ENCODE data around the gene NUP188. TPM values are rescaled to one million over a fixed set of nuclear protein-coding genes. Genes with fewer than 3 reads are reported as not detected.

NUP188 gene
- total and polyA plus RNA-seq, 12 donors = 12.7 to 27.3 (median 19.9) TPM

- Histone ChIP-seq H3K27ac (peak within 1 kb of the TSS; percentile 20 to 94 (median 87)), H3K4me3 (peak within 1 kb of the TSS; percentile 16 to 74 (median 62)), H3K9me3 (no peaks in the 10 kb centered on the region), H3K36me3 (peaks cover 0 to 37% (median 9%) of the 10 kb centered on the region in 9 donors), H3K27me3 (no peaks in the 10 kb centered on the region), H3K4me1 (peaks cover 27 to 74% (median 62%) of the 10 kb centered on the region in 9 donors)
- peak in 7 of 8 donors; percentile 12 to 82 (median 52) for ATAC-seq
- peak; percentile 50 to 78 for DNase-seq
- no peak for TF ChIP-seq CTCF (IDR thresholded peaks at IDR 0.05)
- WGBS, 2 donors = 26 to 36% methylated on average over 13 of the region's 13 CpGs
- intact Hi-C loops (cut with DNase I) = loop anchor here in 2 of 10 donors (1.0 to 5.0 kb wide), 2 partner anchors 38 kb away; partner anchors contain the start of genes LRRC8A (in 2 of the 2) and KYAT1 (in 1 of the 2)
Observed at GRCh38 chr9:128920381-128921058, 27.0 kb upstream of the NUP188 start, which contains the start of gene PHYHD1. Gene PHYHD1 (plus strand): TSS chr9:128920982. CDS start chr9:128922324, 1,342 bp downstream.

- peak; percentile 63 to 64 for DNase-seq
Observed at GRCh38 chr9:128921881-128922763, 25.4 kb upstream of the NUP188 start.

GRCh38 chr9:128923493-128923883 lies 24.0 kb upstream of the NUP188 start:
- H3K4me1 ChIP-seq = peaks cover 11 to 55% (median 47%) of the 10 kb centered on the region in 9 donors
- H3K36me3 ChIP-seq = peaks cover 0 to 11% (median 0%) of the 10 kb centered on the region in 9 donors
- WGBS, 2 donors = 91 to 96% methylated on average over 6 of the region's 6 CpGs
- no peak for ATAC-seq
- no peak overlapping the region for H3K4me3 ChIP-seq
- no peaks in the 10 kb centered on the region for H3K27me3 ChIP-seq
- H3K9me3 ChIP-seq = no peaks in the 10 kb centered on the region
- intact Hi-C loops (cut with DNase I) = loop anchor here in 2 of 10 donors (2.0 to 5.0 kb wide), 2 partner anchors 41 kb away; partner anchors contain the start of genes LRRC8A (in 2 of the 2) and KYAT1 (in 1 of the 2)
- H3K27ac ChIP-seq = no peak overlapping the region
- TF ChIP-seq CTCF (IDR thresholded peaks at IDR 0.05) = no peak
- no peak for DNase-seq

More at GRCh38 chr9:128921881-128922763, 25.4 kb upstream of the NUP188 start:
- peaks cover 15 to 58% (median 46%) of the 10 kb centered on the region in 9 donors for H3K4me1 ChIP-seq
- peaks cover 0 to 24% (median 0%) of the 10 kb centered on the region in 9 donors for H3K36me3 ChIP-seq
- intact Hi-C loops (cut with DNase I) = loop anchor here in 3 of 10 donors (1.0 to 5.0 kb wide), 3 partner anchors 39 to 40 kb away; partner anchors contain the start of genes LRRC8A (in 3 of the 3) and KYAT1 (in 1 of the 3)
- H3K27ac ChIP-seq = peak overlapping the region; percentile 20 to 94 (median 87)
- 13 to 14% methylated on average over 32 of the region's 32 CpGs for WGBS, 2 donors
- peak; percentile 66 to 81 (median 74) for ATAC-seq
- peak in 3 of 9 donors; percentile 18 to 27 (median 22) for TF ChIP-seq CTCF (IDR thresholded peaks at IDR 0.05)
- H3K27me3 ChIP-seq = no peaks in the 10 kb centered on the region
- H3K9me3 ChIP-seq = no peaks in the 10 kb centered on the region
- peak overlapping the region; percentile 16 to 74 (median 62) for H3K4me3 ChIP-seq
